Right cardiac atrium (tissue), 5 donors: ENCODE results near the gene HOXB7. TPM values are rescaled to one million over a fixed set of nuclear protein-coding genes. Genes with fewer than 3 reads are reported as not detected.

Experiments used
- ATAC-seq, 2 donors: fragments of 200-7000 bp; cut with Tn5 transposase; one replicate each; pipeline versions ENCODE4 v1.8.0 to v1.9.1; 2020; ENCODE audit warnings: moderate library complexity in 2 of 2, mild to moderate bottlenecking in 1 of 2
- DNase-seq, 3 donors: peaks; one replicate each; pipeline ENCODE4 v3.0.0-alpha.2; 2020
- H3K27ac ChIP-seq: one replicate; pipeline ENCODE4 v1.5.1; 2013; ENCODE audit warnings: mild to moderate bottlenecking, low read length, control low read depth, moderate library complexity
- H3K27me3 ChIP-seq: one replicate; pipeline ENCODE4 v1.6.1; 2013; ENCODE audit not compliant: control insufficient read depth, insufficient read depth
- H3K4me1 ChIP-seq: one replicate; pipeline ENCODE4 v1.6.1; 2013; ENCODE audit warnings: low read length; ENCODE audit not compliant: control insufficient read depth, insufficient read depth
- H3K4me3 ChIP-seq: one replicate; pipeline ENCODE4 v1.5.1; 2013; ENCODE audit warnings: low read length, control low read depth
- H3K9me3 ChIP-seq: one replicate; pipeline ENCODE4 v1.6.1; 2013; ENCODE audit warnings: low read length; ENCODE audit not compliant: control insufficient read depth
- whole genome bisulfite sequencing: extraction: QIAGEN DNeasy Blood & Tissue Kit; methylation state at CpG from one replicate; pipeline ENCODE4 v1.1.7; 2013; 5-methylcytosine and 5-hydroxymethylcytosine counted together
- intact Hi-C, 4 donors: fragments of 100-400 bp; cut with DNase I; formaldehyde crosslinking; loops; one replicate each; pipeline versions ENCODE4 v1.11.0 to v1.14.0; 2022 to 2023
- polyA plus RNA-seq: library from polyadenylated mRNA; stranded (reverse); fragments of 200-250 nt; gene quantifications from one replicate; pipeline ENCODE4 v1.2.3, GENCODE V29; 2013
- total RNA-seq, 4 donors: library from RNA; stranded (reverse); fragmentation: NEBNext Ultra II Directional; extraction: Animal tissue kit (Norgen Biotek cat#: 25700); gene quantifications; one replicate each; pipeline ENCODE4 v1.2.1, GENCODE V29; 2021
- donor health status: healthy with polysubstance abuse.
- donor health status: DM: no; HTN: yes; CAD: no.
- donor health status: DM: no; HTN: no; CAD: no.
- donor health status: DM: no; HTN: yes; CAD: no; lungs with severe emphysema.
- donor health status: DM: yes; HTN: yes; CAD: no.

HOXB7 gene
- total and polyA plus RNA-seq, 5 donors = 0.48 to 0.80 (median 0.50) TPM

- no peak overlapping the region for H3K27ac ChIP-seq
- no peaks in the 10 kb centered on the region for H3K27me3 ChIP-seq
- no peak overlapping the region for H3K4me3 ChIP-seq
- H3K4me1 ChIP-seq = peaks cover 8% of the 10 kb centered on the region
- no peak for DNase-seq
- no peak for ATAC-seq
- 57% methylated on average over 4 of the region's 4 CpGs for WGBS
- H3K9me3 ChIP-seq = no peaks in the 10 kb centered on the region
- intact Hi-C loops = no loop called here
Measured at GRCh38 chr17:48565925-48566710, 44.7 kb downstream of the HOXB7 start.

DNA sequence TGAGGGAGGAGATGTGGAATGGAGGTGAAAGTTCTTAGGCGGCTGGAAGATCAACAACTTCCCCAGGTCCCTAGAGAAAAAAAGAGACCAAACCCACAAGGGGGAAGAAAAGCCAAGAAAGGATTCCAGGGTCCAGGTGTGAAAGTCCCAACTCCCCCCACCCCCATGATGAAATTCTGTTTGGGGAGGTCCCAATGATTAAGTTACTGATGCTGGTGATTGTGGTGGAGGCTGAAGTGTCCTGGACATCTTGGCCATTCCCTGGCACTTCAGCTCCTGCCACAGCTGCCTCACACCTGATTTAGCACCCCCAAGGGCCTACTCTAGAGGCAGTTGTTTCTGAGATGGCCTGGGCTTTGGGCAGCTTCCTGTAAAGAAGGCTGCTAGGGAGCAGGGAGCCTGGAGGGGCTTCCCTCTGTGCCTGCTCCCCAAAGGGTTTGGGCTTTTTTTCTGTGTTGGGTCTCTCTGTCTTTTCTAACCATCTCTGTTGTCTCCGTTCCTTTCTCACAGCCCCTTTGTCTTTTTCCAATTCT, 45.7 kb downstream of the HOXB7 start:
- no peak for DNase-seq
- no peak overlapping the region for H3K27ac ChIP-seq
- H3K27me3 ChIP-seq = no peaks in the 10 kb centered on the region
- intact Hi-C loops = no loop called here
- peak overlapping the region; percentile 41 for H3K4me3 ChIP-seq
- no peaks in the 10 kb centered on the region for H3K9me3 ChIP-seq
- WGBS = 54% methylated on average over 2 of the region's 2 CpGs
- H3K4me1 ChIP-seq = peaks cover 6% of the 10 kb centered on the region
- no peak for ATAC-seq

DNA sequence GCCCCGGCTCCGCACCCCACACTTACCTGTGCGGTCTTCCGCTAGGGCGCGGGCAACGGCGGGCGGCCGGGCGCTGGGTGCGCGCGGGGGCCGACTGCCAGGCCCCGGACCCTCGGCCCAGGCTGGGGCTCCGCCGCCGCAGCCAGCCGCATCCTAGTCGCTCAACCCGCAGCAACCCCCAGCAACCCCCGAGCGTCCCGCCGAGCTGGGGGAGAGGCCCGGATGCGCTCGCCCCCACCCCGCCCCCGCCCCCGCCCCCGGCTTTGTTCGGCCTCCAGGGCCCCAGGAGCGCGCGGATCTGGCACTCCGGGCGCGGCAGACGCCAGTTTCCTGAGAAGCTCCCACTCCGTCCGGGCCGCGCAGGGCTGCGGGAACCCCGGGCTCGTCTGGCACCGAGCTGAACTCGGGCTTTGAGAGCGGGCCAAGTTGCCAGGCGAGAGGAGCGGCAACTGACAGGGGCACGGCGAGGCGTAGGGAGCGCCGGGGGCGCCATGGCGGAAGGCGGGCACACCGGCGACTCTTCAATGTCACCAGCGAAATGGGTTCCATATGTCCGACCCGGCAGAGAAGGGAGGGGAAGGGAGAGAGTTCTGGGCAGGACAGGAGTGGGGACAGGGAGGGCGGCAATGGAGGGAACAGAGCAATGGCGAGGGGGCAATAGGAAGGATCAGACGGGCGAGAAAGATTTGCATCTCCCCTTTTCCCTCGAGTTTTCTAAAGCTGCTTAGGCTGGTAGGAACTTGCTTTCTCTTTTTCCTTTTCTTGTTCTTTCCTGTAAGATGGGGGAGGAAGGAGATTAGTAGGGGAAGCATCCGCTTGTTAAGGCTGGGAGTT, 46.4 kb downstream of the HOXB7 start:
- peak; percentile 51 to 52 for ATAC-seq
- H3K4me1 ChIP-seq = peaks cover 6% of the 10 kb centered on the region

DNA sequence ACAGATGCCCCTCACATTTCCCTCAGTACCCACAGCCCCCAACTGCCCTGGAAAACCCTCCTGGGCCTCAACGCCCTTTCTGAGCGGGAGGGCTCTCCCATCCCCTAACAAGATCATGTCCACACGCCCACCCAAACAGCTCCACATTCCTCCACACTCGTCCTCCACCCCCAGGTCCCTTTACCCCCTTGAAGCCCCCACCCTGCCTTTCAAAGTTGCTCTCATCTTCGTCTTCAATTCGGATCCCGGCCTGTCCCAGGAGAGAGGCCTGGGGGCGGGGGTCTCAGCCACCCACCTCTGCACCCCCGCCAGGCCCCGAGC, 47.0 kb downstream of the HOXB7 start:
- intact Hi-C loops = no loop called here
- no peaks in the 10 kb centered on the region for H3K27me3 ChIP-seq
- WGBS = 23% methylated on average over 10 of the region's 10 CpGs
- ATAC-seq (no peak), DNase-seq (no peak)
- H3K4me3 ChIP-seq = peak overlapping the region; percentile 41
- H3K4me1 ChIP-seq = peaks cover 6% of the 10 kb centered on the region
- H3K9me3 ChIP-seq = no peaks in the 10 kb centered on the region
- no peak overlapping the region for H3K27ac ChIP-seq

More for the DNA sequence above, 46.4 kb downstream of the HOXB7 start:
- intact Hi-C loops = no loop called here
- 8% methylated on average over 73 of the region's 73 CpGs for WGBS
- H3K27ac ChIP-seq = peak overlapping the region; percentile 1
- no peaks in the 10 kb centered on the region for H3K27me3 ChIP-seq
- H3K4me3 ChIP-seq = peak overlapping the region; percentile 41
- DNase-seq = peak in 1 of 3 donors; percentile 59
- H3K9me3 ChIP-seq = no peaks in the 10 kb centered on the region

DNA sequence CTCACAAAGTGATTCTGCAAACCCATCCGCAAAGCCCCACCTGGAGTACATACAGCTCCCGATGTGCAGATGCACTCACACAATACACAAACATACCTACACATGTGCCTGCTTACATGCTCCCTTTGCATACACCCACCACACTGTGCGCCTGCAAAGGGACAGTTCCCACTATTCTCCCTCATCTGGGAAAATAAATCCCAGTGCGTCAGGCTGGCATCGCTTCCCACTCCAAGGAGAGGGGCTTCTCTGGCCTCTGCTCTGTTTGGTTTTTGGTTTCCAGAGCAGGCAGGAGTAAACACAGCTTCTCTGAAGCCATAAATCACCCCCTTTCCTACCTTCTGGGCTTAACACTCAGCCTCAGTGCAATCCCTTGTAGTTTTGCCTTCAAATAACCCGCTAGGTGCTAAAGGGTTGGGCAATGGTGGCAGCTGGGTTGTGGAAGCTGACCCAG, 47.4 kb downstream of the HOXB7 start:
- Histone ChIP-seq H3K27ac (peak overlapping the region; percentile 10), H3K9me3 (no peaks in the 10 kb centered on the region), H3K4me1 (peaks cover 6% of the 10 kb centered on the region), H3K4me3 (no peak overlapping the region), H3K27me3 (no peaks in the 10 kb centered on the region)
- intact Hi-C loops = no loop called here
- WGBS = 70% methylated on average over 6 of the region's 6 CpGs
- no peak for DNase-seq
- no peak for ATAC-seq

GRCh38 chr17:48562934-48563333, 47.9 kb downstream of the HOXB7 start:
- no peak overlapping the region for H3K4me3 ChIP-seq
- DNase-seq (no peak), ATAC-seq (no peak)
- H3K27me3 ChIP-seq = no peaks in the 10 kb centered on the region
- H3K4me1 ChIP-seq = peaks cover 6% of the 10 kb centered on the region
- H3K27ac ChIP-seq = no peak overlapping the region
- H3K9me3 ChIP-seq = no peaks in the 10 kb centered on the region
- 58% methylated on average over 5 of the region's 5 CpGs for WGBS
- intact Hi-C loops = no loop called here

DNA sequence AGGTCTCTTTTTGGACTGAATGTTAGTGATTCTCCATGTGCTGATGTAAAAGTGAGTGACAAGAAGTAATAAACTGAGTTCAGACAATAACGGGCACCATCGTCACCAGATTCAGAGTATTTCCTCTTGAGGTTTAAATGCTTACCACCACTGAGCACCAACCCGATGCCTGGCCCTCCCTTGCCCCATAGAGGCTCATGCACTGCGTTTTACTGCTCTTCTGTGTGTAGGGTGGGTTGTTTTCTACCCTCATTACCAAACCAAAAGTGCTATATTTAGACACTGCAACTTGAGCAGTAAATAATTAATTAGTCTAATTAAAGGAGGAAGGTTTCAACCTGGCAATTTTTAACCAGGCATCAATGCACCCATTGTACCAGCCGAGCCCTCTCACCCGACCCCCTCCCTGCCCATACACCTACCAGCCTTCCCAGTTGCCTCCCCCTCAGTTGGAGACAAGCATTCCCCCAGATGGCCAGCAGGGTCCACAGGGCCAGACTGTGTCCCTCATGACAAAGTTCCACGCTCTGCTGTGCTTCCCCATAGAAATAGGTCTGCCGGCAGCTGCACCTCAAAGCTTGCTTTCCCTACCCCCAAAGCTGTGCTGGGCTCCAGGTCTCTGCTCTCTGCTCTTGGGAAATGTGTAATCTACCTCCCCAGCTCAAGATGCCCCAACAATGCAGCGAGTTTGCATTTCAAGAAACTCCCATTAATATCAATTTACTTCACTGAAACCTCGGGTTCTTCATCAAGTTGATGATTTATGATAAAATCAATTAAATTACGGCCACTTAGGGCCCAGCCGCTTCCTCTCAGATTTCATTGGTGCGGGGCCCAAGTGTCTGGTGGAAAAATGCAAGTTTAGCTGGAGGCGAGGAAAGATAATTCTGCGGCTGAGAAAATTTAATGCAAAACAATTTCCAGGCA, 48.7 kb downstream of the HOXB7 start:
- Histone ChIP-seq H3K27ac (no peak overlapping the region), H3K4me3 (no peak overlapping the region)
- WGBS = 67% methylated on average over 15 of the region's 15 CpGs

GRCh38 chr17:48559840-48560817, 50.7 kb downstream of the HOXB7 start:
- Histone ChIP-seq H3K4me1 (peaks cover 1% of the 10 kb centered on the region), H3K4me3 (no peak overlapping the region), H3K9me3 (no peaks in the 10 kb centered on the region), H3K27ac (no peak overlapping the region), H3K27me3 (no peaks in the 10 kb centered on the region)
- ATAC-seq (no peak), DNase-seq (no peak)
- intact Hi-C loops = no loop called here
- WGBS = 60% methylated on average over 14 of the region's 14 CpGs

More for the DNA sequence above, 48.7 kb downstream of the HOXB7 start:
- intact Hi-C loops = no loop called here
- Histone ChIP-seq H3K4me1 (peaks cover 4% of the 10 kb centered on the region), H3K27me3 (no peaks in the 10 kb centered on the region), H3K9me3 (no peaks in the 10 kb centered on the region)
- ATAC-seq (no peak), DNase-seq (no peak)

DNA sequence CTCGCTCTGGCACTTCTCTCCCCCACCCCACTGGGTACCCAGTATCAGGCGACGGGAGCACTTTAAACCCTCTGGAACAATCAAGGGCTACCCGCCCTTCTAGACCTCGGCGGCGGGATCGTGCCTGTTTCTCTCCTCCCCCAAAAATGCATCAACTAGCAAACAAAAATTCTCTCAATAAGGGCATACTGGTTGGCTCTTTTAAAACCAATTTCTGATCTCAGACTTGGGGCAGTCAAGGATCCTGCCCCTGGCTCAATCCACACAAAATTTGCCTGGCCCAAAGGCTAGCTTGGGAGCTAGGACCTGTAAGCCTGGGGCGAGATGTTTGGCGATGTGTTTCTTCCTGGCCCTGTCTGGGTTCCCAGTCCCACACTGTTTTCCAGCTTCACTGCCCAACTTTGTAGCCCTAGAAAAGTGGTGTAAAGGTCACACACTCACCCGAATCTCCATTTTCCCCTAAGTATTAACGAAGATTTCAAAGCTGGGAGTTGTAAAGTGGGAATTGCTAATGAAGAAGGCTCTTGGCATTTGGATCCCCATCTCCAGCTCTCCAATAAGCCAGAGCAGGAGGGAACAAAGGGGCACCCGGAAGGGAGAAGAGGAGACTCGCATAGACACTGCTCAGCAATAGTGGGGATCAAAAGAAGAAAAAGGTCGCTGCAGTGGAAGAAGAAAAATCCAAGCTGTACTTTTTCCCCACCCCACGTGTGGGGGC, 51.5 kb downstream of the HOXB7 start:
- no peak overlapping the region for H3K27ac ChIP-seq
- no peak overlapping the region for H3K4me3 ChIP-seq
- no peaks in the 10 kb centered on the region for H3K9me3 ChIP-seq
- WGBS = 66% methylated on average over 16 of the region's 16 CpGs
- peaks cover 1% of the 10 kb centered on the region for H3K4me1 ChIP-seq
- ATAC-seq (no peak), DNase-seq (no peak)
- no peaks in the 10 kb centered on the region for H3K27me3 ChIP-seq
- intact Hi-C loops = no loop called here
